B cell (primary cell): ENCODE results near the gene PLA2G4C.

Experiments
- EZH2 ChIP-seq: IDR thresholded peaks from 2 replicates; pipeline ENCODE4 v1.6.1; 2012; ENCODE audit warnings: borderline replicate concordance, low read depth, mild to moderate bottlenecking, moderate library complexity, low read length; ENCODE audit not compliant: insufficient read depth, poor library complexity, severe bottlenecking
- TF ChIP-seq, protein P1 (sequence below): fragments of 200-600 bp; IDR thresholded peaks from one replicate; pipeline ENCODE4 v1.8.0; 2022; ENCODE audit warnings: antibody characterized with exemption, mild to moderate bottlenecking

DNA sequence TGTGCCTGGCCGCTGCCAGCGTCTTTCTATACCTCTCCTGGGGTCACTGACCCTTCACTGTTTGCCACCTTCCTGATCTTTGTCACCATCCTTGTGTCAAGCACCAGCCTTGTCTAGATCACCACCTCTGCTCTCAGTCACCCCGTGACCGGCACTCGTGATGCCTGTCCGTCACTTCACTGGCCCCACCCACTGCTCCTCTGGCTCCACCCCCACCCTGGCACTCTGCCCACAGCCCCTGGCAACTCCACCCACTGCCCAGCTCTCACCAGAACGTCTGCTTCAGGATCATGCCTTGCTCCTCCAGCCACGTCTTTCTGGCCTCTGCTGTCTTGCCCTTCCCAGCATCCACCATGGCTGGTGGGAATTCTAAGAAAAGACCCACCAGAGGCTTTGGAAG lies 24.8 kb upstream of the PLA2G4C start:
- TF ChIP-seq, protein P1, sequence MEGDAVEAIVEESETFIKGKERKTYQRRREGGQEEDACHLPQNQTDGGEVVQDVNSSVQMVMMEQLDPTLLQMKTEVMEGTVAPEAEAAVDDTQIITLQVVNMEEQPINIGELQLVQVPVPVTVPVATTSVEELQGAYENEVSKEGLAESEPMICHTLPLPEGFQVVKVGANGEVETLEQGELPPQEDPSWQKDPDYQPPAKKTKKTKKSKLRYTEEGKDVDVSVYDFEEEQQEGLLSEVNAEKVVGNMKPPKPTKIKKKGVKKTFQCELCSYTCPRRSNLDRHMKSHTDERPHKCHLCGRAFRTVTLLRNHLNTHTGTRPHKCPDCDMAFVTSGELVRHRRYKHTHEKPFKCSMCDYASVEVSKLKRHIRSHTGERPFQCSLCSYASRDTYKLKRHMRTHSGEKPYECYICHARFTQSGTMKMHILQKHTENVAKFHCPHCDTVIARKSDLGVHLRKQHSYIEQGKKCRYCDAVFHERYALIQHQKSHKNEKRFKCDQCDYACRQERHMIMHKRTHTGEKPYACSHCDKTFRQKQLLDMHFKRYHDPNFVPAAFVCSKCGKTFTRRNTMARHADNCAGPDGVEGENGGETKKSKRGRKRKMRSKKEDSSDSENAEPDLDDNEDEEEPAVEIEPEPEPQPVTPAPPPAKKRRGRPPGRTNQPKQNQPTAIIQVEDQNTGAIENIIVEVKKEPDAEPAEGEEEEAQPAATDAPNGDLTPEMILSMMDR: no peak
- no peak for TF ChIP-seq EZH2
